ENCODE results near the gene SOX8.

SOX8 gene

DNA sequence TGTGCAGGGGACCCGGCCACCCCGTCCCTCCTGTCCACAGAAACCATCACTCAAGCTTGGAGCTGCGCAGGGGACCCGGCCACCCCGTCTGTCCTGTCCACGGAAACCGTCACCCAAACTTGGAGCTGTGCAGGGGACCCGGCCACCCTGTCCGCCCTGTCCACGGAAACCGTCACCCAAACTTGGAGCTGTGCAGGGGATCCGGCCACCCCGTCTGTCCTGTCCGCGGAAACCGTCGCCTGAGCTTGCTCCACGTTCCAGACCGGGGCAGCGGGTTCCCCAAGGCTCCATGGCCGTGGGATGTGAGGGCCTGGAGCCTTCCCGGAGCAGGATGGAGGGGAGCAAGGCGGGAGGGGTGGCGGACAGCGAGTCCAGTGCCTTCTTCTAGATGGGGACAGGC is 25.2 kb downstream of the SOX8 start:
- no peak for DNase-seq (ENCODE audit: low spot score)

DNA sequence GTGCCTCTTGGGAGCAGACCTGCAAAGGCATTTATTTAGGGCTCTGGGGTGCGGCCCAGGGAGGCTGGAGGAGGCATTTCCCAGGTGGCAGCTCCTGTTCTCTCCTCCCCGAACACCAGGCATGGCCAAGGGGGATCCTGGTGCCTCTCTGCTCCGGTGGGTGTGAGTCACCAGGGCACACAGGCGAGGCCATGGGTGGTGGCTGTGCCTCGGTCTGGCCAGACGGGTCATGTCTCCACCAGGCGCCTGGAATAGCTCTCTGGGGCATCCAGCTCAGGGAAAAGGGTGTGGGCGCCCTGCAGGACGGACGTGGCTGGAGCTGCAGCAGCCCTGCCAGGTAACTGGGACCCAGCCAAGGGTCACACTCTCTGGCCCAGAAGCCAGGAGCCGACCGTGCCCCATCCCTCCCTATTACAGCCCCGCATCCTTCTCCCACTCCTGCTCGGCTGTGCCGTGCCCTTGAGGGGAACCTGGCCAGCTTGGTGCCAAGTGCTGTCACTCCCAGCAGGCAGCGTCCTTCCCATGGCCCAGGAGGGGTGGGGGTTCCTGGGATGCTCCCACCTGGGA is 25.8 kb downstream of the SOX8 start:
- DNase-seq (ENCODE audit: low spot score): no peak

DNA sequence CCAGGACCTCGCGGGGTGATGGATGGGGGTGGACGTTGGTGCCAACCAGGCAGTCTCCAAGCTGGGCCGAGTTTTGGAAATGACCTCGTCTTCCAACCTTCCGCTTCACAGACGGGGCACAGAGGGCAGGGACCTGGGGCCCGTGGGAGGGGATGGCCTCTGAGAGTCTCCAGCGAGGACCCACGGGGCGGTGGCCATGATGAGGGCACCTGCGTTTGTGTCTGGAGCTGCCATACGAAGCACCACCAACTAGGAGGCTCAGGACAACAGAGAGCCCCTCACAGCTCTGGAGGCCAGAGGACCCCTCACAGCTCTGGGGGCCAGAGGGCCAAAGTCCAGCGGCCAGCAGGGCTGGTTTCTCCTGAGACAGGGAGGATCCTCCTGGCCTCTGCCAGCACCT is 26.5 kb downstream of the SOX8 start:
- DNase-seq (ENCODE audit: low spot score): no peak

DNA sequence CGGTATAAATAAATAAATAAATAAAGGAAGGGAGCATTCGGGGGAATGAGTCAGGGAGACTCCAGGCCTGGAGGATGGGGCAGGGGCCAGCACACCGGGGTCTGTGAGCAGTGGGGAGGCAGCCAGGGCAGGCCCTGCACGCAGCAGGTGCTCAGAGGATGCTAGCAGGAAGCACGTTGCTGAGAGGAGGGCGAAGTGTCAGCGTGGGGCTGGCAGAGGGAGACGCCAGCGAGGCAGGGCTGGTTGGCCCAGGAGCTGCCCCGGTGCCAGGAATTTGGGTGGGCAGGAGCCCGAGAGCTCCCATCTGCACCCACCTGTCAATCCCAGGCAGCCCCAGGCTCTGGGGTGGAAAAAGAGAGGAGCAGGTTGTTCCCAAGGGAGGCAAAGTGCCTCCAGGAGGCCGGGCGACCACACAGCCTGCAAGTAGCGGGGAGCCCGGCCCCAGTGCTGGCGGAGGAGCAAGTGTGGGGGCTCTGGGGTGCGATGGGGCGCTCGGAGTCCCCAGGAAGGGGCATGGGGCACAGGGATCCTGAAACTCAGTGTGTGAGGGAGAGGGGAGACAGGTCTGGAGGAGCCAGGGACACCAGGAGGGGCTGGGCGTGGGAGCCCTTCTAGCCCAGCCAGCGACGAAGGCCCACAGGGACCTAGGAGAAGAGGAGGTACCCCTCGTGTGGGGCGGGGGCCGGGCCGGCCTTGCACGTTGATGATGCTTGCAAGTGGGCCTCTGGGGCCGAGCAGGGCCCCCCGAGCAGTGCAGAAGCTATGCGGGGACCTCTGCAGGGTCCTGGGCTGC is 28.0 kb downstream of the SOX8 start:
- no peak for DNase-seq (ENCODE audit: low spot score)

DNA sequence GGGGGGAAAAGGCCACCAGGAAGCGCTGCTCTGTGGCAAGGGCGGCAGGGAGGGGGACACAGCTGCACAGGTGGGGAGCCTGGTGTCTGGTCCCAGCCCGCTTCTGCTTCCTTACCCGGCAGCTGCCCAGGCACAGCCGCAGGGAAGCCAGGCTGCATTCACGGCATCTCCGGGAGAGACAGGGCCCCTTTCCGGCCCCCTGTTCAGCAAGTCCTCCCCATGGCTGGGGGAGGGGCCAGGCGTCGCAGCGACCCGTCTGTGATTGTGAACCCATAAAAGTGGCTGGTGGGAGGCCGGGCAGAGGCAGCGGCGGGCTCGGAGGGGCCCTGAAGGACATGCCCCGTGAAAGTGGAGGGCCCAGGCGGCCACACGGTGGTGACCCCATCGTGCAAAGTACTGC is 28.7 kb downstream of the SOX8 start:
- DNase-seq (ENCODE audit: low spot score): no peak

DNA sequence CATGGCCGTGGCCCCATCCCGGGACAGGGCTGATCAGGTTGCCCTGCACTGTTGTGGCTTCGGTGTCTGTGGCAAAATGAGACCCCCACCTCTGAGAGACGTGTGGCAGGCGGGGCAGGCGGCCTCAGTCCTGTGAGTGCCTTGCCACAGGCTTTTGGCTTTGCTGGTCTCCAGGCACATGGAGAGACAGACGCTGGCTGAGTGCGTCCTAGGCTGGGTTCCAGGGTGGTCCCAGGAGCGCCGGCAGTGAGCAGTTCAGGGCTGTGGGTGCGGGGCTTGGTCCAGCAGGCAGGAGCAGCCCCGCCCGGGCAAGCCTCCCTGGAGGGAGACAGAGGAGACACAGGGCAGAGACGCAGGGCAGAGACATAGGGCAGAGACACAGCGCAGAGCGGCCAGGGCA is 29.2 kb downstream of the SOX8 start:
- DNase-seq (ENCODE audit: low spot score): no peak

DNA sequence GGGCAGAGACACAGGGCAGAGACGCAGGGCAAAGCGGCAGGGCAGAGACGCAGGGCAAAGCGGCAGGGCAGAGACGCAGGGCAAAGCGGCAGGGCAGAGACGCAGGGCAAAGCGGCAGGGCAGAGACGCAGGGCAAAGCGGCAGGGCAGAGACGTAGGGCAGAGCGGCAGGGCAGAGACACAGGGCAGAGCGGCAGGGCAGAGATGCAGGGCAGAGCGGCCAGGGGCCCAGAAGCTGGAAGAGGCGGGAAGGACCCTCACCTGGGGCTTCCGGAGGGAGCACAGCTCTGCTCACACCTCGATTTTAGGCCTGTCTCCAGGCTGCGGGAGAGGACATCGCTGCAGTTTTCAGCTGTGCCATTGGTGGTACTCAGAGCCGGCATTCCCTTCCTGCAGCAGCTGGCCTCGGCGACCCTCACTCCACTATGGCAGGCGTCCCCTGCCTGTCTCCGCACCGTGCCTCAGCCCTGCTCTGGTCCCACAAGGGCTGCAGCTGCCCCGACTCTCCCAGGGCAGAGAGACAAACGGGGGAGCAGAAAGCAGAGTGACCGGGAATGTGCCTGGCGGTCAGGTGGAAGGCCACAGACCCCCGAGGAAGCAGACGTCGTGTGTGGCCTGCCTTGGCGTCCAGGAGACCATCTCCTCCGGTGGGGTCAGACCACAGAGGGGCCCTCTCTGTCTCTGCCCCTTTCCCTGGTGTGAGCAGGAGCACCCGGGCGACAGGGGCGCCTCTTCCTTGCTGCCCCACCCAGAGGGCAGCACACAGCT is 29.9 kb downstream of the SOX8 start:
- no peak for DNase-seq (ENCODE audit: low spot score)

DNA sequence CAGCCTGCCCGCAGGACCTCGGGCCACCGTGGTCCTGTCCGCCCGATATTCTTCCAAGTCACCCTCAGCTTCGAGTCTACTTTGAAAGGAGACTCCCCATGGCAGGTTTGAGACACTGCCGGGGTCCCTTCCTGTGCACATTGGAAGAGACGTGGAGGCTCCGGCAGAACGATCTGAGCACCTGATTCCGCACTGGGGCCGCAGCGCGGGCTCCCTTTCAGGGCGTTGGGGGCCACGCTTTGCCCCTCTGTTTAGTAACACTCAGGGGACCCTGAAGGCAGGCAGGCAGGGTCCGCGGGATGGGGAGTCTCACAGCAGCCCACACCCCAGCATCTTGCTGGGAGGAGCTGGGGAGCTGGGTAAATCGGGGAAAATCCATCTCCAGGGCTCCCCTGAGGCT is 30.6 kb downstream of the SOX8 start:
- no peak for DNase-seq (ENCODE audit: low spot score)

DNA sequence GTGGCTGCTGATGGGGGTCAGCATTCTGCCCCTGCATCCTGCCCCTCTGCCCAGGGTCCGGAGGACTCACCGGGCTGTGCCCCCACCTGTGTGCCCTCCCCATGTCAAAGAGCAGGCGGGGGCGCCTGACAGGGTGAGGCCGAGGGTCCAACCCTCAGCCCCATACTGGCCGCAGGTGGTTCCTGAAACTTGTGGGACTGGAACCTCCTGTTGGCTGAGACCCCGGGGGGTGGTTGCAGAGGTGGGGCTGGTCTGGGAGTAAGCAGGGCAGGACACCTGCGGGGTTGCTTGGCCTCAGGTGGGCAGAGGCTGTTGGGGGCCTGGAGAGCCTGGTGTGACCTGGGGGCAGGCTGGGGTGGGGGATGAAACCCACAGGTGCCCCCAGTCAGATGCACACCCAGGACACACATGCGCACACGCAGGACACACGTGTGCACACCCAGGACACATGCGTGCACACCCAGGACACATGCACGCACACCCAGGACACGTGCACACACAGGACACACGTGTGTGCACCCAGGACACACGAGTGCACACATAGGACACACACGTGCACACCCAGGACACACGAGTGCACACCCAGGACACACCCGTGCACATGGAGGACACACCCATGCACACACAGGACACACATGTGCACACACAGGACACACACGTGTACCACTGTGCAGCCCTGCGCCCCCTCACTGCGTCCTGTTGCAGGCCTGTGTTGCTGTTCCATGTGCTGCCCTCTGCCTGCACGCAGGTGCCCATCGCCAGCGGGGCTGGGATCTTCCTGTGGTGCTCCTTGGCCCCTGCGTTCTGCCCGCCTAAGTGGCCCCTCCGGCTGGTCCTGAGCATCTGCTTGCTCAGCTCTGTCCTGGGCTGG is 31.4 kb downstream of the SOX8 start:
- DNase-seq (ENCODE audit: low spot score): no peak

DNA sequence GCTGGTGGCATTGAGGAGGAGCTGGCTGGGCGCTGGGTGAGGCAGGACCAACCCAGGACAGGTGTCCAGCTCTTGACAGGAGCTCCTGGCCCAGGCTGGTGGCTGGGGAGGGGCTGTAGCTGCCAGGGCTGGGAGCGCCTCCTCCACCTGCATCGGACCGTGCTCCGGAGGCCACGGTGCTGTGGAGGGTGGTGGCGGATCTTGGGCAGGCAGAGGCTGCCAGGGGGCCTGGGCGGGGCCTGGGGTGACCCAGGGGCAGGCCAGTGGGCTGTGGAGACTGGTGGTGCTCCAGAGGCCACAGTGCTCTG is 32.0 kb downstream of the SOX8 start:
- DNase-seq (ENCODE audit: low spot score): no peak

DNA sequence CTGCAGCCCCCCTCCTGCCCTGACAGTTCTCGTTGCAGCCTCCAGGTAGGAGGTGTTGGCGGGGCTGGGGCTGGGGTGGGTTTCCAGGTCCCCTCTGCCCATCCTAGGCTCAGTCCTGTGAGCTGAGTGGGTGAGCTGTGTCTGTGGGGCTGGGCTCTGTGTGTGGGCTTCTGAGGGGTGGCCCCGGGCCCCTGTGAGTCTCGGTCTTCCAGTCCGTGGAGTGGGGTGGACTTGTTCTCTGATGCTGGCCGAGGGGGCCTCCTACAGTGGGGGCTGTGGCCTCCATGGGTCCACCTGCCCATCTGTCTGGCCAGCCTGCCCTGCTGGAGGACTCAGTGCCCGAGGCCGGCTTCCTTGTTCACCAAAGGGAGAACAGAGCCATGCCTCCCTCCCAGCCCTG is 32.7 kb downstream of the SOX8 start:
- DNase-seq (ENCODE audit: low spot score): no peak

DNA sequence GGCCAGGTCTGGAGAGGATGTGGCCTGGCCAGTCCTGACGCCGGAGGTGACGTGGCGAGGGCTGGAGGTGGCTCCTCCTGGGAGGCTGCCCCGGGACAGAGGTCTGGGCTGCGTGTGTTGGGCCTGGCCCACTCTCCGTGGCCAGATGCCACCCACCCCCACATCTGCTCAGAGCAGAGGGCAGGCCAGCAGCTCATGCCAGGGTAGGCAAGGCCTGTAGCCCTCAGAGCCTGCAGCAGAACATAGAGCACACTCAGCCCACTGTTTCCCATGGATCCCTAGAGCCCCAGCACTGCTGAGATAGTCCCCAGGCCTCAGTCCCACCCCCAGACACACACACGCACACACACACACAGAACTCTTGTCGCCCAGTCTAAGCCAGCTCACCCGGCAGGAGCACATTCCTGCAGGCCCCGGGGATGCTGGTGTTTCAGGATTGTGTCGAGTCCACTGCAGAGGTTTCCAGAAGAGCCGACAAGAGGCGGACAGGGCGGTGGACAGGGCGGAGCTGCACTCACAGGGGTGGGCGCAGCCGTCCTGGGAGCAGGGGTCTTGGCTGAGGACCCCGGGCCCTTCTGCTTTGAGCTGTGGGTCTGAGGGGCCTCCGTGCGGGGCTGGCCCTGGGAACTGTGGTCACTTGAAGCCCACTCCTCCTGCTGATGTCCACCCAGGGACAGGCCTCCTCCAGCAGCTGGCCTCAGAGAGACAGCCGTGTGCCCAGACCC is 33.4 kb downstream of the SOX8 start:
- no peak for DNase-seq (ENCODE audit: low spot score)

DNA sequence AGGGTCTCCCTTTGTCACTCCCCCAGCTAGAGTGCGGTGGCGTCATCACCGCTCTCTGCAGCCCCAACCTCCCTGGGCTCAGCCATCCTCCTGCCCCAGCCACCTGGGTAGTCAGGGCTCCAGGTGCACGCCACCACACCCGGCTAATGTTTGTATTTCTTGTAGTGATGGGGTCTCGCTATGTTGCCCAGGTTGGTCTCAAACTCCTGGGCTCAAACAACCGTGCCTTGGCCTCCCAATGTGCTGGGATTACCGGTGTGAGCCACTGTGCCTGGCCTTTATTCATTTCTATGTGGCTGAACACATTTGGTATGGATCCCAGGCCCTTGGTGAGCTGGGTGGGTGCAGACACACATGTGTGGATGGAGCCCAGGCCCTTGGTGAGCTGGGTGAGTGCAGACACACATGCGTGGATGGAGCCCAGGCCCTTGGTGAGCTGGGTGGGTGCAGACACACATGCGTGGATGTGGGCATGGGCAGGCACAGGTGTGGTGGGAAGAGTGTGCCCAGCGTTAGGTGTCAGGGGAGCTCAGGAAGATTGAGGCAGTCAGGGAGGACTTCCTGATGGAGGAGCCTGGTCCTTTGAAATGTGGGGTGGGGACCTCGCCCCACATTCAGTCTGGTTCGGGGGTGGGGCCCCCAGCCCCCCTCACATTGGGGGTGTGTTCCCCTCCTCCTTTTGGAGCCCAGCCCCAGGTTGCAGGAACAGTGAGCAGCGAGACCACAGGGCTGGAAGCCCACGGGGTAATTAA is 37.1 kb downstream of the SOX8 start:
- DNase-seq (ENCODE audit: low spot score): no peak

DNA sequence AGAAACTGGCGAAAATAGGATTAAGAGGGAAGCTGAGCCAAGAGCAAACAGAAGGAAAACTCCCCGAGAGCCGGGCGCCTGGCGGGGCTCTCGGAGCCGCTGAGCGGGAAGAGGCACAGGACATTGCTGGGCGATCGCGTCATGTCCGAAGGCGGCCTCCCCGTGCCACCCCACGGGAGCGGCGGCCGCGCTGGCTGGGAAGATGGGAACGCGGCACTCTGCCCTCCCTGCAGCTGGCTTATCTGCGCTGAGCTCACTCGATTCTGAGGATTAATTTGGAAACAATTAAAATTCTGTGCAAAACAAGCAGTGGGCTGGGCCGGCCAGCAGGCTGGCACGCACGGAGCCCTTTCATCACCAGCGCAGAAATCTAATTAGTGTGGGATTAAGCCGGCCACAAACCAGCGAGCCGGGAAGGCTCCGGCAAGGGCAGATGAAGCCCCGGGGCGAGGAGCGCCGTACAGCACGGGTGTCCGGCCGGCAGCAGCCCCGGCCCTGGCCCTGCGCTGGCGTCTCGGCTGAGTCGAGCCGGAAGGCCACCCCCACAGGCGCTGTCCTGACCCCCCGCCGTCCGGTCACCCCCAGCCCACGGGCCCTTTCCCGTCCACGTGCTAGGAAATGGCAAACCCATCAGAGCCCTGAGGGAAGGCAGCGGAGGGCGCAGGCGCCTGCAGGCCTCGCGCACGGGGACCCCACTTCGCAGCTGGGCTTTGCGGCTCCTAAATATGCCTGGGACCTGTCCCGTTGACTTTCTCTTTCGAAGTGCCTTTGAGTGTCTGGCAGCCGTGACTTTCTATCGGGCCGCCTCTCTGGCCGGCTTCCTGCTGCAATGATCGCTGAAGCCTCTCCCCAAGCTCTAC is 37.9 kb downstream of the SOX8 start:
- no peak for DNase-seq (ENCODE audit: low spot score)

DNA sequence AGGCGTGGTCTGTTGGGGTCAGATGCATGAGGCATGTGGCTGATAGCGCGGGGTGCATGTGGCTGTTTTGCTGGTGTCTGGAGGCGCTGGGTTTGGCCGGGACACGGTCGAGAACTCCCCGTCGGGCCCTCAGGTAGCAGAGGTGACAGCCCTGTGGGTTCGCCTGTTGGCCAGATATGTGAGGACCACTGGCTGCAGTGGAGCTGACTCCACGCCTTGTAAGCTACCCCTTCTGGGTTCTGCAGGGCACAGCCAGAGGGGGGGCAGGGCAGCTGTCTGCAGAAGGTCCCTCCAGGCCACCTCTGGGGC is 38.5 kb downstream of the SOX8 start:
- DNase-seq (ENCODE audit: low spot score): no peak

DNA sequence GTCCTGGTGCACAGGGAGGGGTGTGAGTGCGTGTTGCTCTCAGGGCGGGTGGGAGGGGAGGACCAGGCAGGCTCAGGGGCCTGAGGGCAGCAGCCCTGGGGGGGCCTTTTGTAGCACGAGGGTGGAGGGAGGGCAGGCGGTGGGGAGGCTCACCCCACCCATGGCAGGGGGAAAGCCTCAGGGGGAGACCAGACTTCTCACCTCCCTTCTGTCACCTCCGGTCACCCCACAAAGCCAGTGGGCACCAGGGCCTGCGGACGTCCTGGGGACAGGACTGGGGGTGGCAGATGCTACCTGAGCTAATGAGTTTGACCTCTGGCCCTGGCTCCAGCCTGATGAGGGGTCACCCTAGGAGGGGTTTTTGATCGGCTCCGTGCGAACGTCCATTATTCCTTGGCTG is 39.0 kb downstream of the SOX8 start:
- no peak for DNase-seq (ENCODE audit: low spot score)

DNA sequence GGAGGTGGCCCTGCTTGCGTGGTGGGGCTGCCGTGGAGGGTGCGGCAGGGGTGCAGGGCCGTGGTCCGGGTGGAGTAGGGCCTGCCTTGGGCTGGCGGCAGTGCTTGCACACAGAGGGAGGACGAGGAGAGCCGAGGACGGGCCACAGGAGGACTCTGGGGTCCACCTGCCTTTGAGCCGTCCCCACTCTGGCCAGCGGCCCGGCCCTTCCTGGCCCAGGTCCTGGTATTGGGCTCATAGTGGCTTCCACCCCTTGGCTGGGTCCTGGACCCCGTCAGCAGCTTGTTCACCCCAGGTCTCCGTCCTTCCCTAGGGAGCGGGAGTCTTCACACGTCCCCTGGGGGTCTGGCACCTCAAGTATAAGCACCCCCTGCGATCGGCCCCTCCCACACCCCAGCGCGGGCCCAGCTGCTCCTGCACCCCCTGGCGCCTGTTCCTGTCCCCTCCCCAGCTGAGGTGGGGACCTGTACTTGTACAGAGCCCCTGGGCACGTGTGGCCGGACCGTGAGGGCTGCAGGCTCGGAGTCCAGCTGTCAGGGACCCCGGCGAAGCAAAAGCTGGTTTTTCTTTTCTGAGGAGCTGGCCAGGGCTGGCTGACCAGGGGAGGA is 40.1 kb downstream of the SOX8 start:
- DNase-seq (ENCODE audit: low spot score): no peak

DNA sequence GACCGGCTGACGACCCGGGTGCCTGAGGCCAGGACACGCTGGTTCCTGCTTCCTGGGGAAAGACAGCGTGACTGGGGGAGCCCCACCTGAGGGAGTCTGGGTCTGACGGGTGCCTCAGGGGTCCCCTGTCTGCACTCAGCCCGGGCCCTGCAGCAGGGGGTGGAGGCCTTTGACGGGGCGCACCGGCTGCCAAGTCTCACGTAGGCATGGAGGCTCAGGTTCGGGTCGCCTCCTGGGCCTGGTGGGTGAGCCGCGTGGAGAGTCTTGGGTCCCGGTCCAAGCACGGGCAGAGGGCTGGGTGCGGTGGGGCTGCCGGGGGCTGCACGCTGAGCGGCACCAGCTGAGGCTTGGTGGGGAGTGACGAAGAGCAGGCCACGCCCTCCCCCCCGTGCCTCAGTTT is 40.9 kb downstream of the SOX8 start:
- no peak for DNase-seq (ENCODE audit: low spot score)

DNA sequence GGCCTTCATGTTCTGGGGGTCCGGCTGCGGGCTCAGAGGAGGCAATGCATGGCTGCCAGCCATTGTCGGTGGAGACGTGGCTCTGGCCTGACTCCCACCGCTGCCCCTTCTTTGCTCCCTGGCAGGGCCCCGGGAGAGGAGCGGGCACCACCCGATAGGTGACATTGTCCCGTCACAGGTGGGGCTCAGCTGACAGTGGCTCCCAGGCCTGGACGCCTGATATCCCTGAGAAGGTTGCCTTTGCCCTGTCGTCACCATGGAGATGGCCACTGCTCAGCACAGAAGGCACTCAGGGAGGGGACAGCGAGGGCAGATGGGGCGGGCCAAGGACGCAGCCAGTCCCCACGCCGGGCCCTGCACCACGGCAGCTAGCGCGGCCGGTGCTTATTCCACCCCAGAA is 42.6 kb downstream of the SOX8 start:
- no peak for DNase-seq (ENCODE audit: low spot score)

All from SK-N-DZ (cell line).